IMR-90 (cell line): Measurements from ENCODE around the gene UBASH3A. TPM values are rescaled to one million over a fixed set of nuclear protein-coding genes. Genes with fewer than 3 reads are reported as not detected.

Experiments used
- ATAC-seq: fragments of 200-7000 bp; cut with Tn5 transposase; 2 replicates; pipeline ENCODE4 v1.9.1; 2020; ENCODE audit warnings: low read depth, mild to moderate bottlenecking, moderate library complexity
- BruUV-seq: library from RNA; stranded (reverse); fragments of 400-500 nt; replicated peaks from 2 replicates; lab custom pipeline; 2021; lab: Mats Ljungman, UMichigan
- CTCF ChIA-PET: fragments of 300-600 bp; formaldehyde crosslinking; extraction: SDS; loops from one replicate; lab custom pipeline; 2021; ENCODE audit warnings: antibody characterized with exemption; lab: Yijun Ruan, JAX
- POLR2A ChIA-PET: fragments of 300-600 bp; sonication (Branson Sonifier 250); formaldehyde crosslinking; loops from one replicate; lab custom pipeline; 2022; ENCODE audit warnings: antibody characterized with exemption; ENCODE audit not compliant: unreplicated experiment; lab: Charles Lee
- DNase-seq: peaks from one replicate; pipeline ENCODE4 v3.0.0; 2013
- H2AFZ ChIP-seq: replicated peaks from 2 replicates; pipeline ENCODE3; 2013; ENCODE audit warnings: low read length, mild to moderate bottlenecking; ENCODE audit not compliant: poor library complexity
- H2AK5ac ChIP-seq: 2 replicates; pipeline ENCODE4 v1.6.1; 2013; ENCODE audit warnings: low read depth, low read length, inconsistent platforms
- H2AK9ac ChIP-seq: replicated peaks from 2 replicates; pipeline ENCODE3; 2013; ENCODE audit warnings: mild to moderate bottlenecking, low read depth, low read length, moderate library complexity; ENCODE audit not compliant: poor library complexity
- H2BK120ac ChIP-seq: 2 replicates; pipeline ENCODE4 v1.6.1; 2013; ENCODE audit warnings: low read depth, low read length, inconsistent platforms
- H2BK15ac ChIP-seq: 3 replicates; pipeline ENCODE4 v1.6.1; 2013; ENCODE audit warnings: low read depth, low read length, inconsistent platforms
- H2BK20ac ChIP-seq: 2 replicates; pipeline ENCODE4 v1.6.1; 2013; ENCODE audit warnings: low read depth, mild to moderate bottlenecking, inconsistent platforms, low read length, moderate library complexity
- H2BK5ac ChIP-seq: 2 replicates; pipeline ENCODE4 v1.6.1; 2013; ENCODE audit warnings: mild to moderate bottlenecking, low read depth, low read length, inconsistent platforms; ENCODE audit not compliant: poor library complexity, severe bottlenecking
- H3K14ac ChIP-seq: replicated peaks from 2 replicates; pipeline ENCODE4 v1.6.1; 2013; ENCODE audit warnings: low read depth, low read length, inconsistent platforms
- H3K18ac ChIP-seq: 2 replicates; pipeline ENCODE4 v1.6.1; 2013; ENCODE audit warnings: low read depth, low read length, control low read depth
- H3K23ac ChIP-seq: 2 replicates; pipeline ENCODE4 v1.6.1; 2013; ENCODE audit warnings: low read depth, low read length, inconsistent platforms
- H3K27ac ChIP-seq: 2 replicates; pipeline ENCODE4 v1.5.1; 2013; ENCODE audit warnings: mild to moderate bottlenecking, control low read depth, low read length; ENCODE audit not compliant: insufficient read depth
- H3K27me3 ChIP-seq: 2 replicates; pipeline ENCODE4 v1.6.1; 2013; ENCODE audit warnings: low read length; ENCODE audit not compliant: control insufficient read depth, insufficient read depth
- H3K36me3 ChIP-seq: 2 replicates; pipeline ENCODE4 v1.6.1; 2013; ENCODE audit warnings: low read length, mixed read lengths; ENCODE audit not compliant: control insufficient read depth, insufficient read depth
- H3K4ac ChIP-seq: 2 replicates; pipeline ENCODE4 v1.6.1; 2013; ENCODE audit warnings: low read depth, low read length, inconsistent platforms
- H3K4me1 ChIP-seq: 2 replicates; pipeline ENCODE4 v1.6.1; 2013; ENCODE audit warnings: low read length, mixed read lengths; ENCODE audit not compliant: control insufficient read depth, insufficient read depth
- H3K4me2 ChIP-seq: 2 replicates; pipeline ENCODE4 v1.6.1; 2013; ENCODE audit warnings: low read depth, mild to moderate bottlenecking, control low read depth, low read length, moderate library complexity
- H3K4me3 ChIP-seq: 2 replicates; pipeline ENCODE4 v1.5.1; 2013; ENCODE audit warnings: low read depth, mild to moderate bottlenecking, control low read depth, low read length, moderate library complexity; ENCODE audit not compliant: insufficient read depth
- H3K56ac ChIP-seq: 2 replicates; pipeline ENCODE4 v1.6.1; 2013; ENCODE audit warnings: low read length, inconsistent platforms; ENCODE audit not compliant: insufficient read depth; ENCODE audit errors: extremely low read depth
- H3K79me1 ChIP-seq, 2 experiments: 2 replicates each; pipeline ENCODE4 v1.6.1; 2013; ENCODE audit warnings: low read length in 2 of 2, inconsistent platforms in 1 of 2, low read depth in 1 of 2
- H3K9ac ChIP-seq: 2 replicates; pipeline ENCODE4 v1.6.1; 2013; ENCODE audit warnings: low read depth, low read length, control low read depth
- H3K9me1 ChIP-seq: 2 replicates; pipeline ENCODE4 v1.6.1; 2013; ENCODE audit warnings: low read length, inconsistent platforms; ENCODE audit not compliant: insufficient read depth
- H3K9me3 ChIP-seq: 2 replicates; pipeline ENCODE4 v1.6.1; 2013; ENCODE audit warnings: low read length; ENCODE audit not compliant: control insufficient read depth, insufficient read depth
- H4K20me1 ChIP-seq: 2 replicates; pipeline ENCODE4 v1.6.1; 2013; ENCODE audit warnings: low read length, inconsistent platforms; ENCODE audit not compliant: insufficient read depth
- H4K5ac ChIP-seq: 2 replicates; pipeline ENCODE4 v1.6.1; 2013; ENCODE audit warnings: mild to moderate bottlenecking, low read depth, low read length, control low read depth
- H4K8ac ChIP-seq, 2 experiments: 2 replicates each; pipeline ENCODE4 v1.6.1; 2013; ENCODE audit warnings: low read depth in 2 of 2, low read length in 2 of 2, control low read depth in 1 of 2, inconsistent platforms in 1 of 2
- H4K91ac ChIP-seq: 2 replicates; pipeline ENCODE4 v1.6.1; 2013; ENCODE audit warnings: low read depth, low read length, inconsistent platforms; ENCODE audit not compliant: insufficient read depth
- BHLHE40 ChIP-seq: fragments of 150-350 bp; IDR thresholded peaks from 2 replicates; pipeline ENCODE4 v1.6.1; 2016; ENCODE audit warnings: mild to moderate bottlenecking, low read depth, low read length
- CEBPB ChIP-seq: IDR thresholded peaks from 2 replicates; pipeline ENCODE4 v1.6.1; 2012; ENCODE audit warnings: low read depth, low read length, improper control_type of control experiment
- CHD1 ChIP-seq: IDR thresholded peaks from 2 replicates; pipeline ENCODE4 v1.6.1; 2012; ENCODE audit warnings: low read depth, low read length, improper control_type of control experiment
- CTCF ChIP-seq: conservative IDR thresholded peaks from 2 replicates; pipeline ENCODE4 v1.5.1; 2012; ENCODE audit warnings: mild to moderate bottlenecking, low read depth, low read length, improper control_type of control experiment
- ELK1 ChIP-seq: fragments of 150-350 bp; IDR thresholded peaks from 2 replicates; pipeline ENCODE4 v1.6.1; 2016; ENCODE audit warnings: low read depth, mild to moderate bottlenecking, low read length, moderate library complexity, borderline replicate concordance
- FOS ChIP-seq: fragments of 150-350 bp; IDR thresholded peaks from 2 replicates; pipeline ENCODE4 v1.6.1; 2016; ENCODE audit warnings: low read depth, low read length
- MAFK ChIP-seq: IDR thresholded peaks from 2 replicates; pipeline ENCODE4 v1.6.1; 2012; ENCODE audit warnings: low read depth, low read length, improper control_type of control experiment
- MAZ ChIP-seq: IDR thresholded peaks from 2 replicates; pipeline ENCODE4 v1.6.1; 2012; ENCODE audit warnings: low read depth, mild to moderate bottlenecking, low read length, improper control_type of control experiment, moderate library complexity, borderline replicate concordance
- MXI1 ChIP-seq: IDR thresholded peaks from 2 replicates; pipeline ENCODE4 v1.6.1; 2012; ENCODE audit warnings: low read depth, mild to moderate bottlenecking, low read length, moderate library complexity, borderline replicate concordance
- NFE2L2 ChIP-seq: fragments of 150-350 bp; IDR thresholded peaks from 2 replicates; pipeline ENCODE4 v1.6.1; 2016; ENCODE audit warnings: low read depth, mild to moderate bottlenecking, low read length
- POLR2A ChIP-seq: IDR thresholded peaks from 2 replicates; pipeline ENCODE4 v1.6.1; 2012; ENCODE audit warnings: mild to moderate bottlenecking, low read depth, low read length
- RAD21 ChIP-seq: IDR thresholded peaks from 2 replicates; pipeline ENCODE4 v1.6.1; 2012; ENCODE audit warnings: low read length, improper control_type of control experiment
- RCOR1 ChIP-seq: IDR thresholded peaks from 2 replicates; pipeline ENCODE4 v1.6.1; 2012; ENCODE audit warnings: mild to moderate bottlenecking, low read length, improper control_type of control experiment; ENCODE audit not compliant: insufficient replicate concordance
- RFX5 ChIP-seq: IDR thresholded peaks from 2 replicates; pipeline ENCODE4 v1.8.0; 2012; ENCODE audit warnings: low read depth, mild to moderate bottlenecking, low read length, moderate library complexity
- SMC3 ChIP-seq: fragments of 150-350 bp; IDR thresholded peaks from 2 replicates; pipeline ENCODE4 v1.6.1; 2016; ENCODE audit warnings: low read depth, mild to moderate bottlenecking, antibody characterized with exemption, low read length, moderate library complexity
- USF2 ChIP-seq: fragments of 150-350 bp; IDR thresholded peaks from 2 replicates; pipeline ENCODE4 v1.6.1; 2017; ENCODE audit warnings: mild to moderate bottlenecking, antibody characterized with exemption, low read length, low read depth
- WGBS, 2 experiments: methylation state at CpG; one replicate each; pipeline versions ENCODE4 v1.1.5 to v1.1.7; 2013; ENCODE audit warnings: missing lambda C conversion rate in 2 of 2; ENCODE audit not compliant: insufficient read length in 1 of 2; ENCODE audit errors: extremely low coverage in 2 of 2; 5-methylcytosine and 5-hydroxymethylcytosine counted together
- dilution Hi-C: fragments of 300-500 bp; cut with HindIII; formaldehyde crosslinking; loops from one replicate; pipeline ENCODE4 v1.14.3; 2018; ENCODE audit warnings: low sequenced_read_pairs; ENCODE audit not compliant: unreplicated experiment
- in situ Hi-C: fragments of 300-500 bp; cut with MboI; formaldehyde crosslinking; loops from 3 replicates; pipeline ENCODE4 v1.14.3; 2019; ENCODE audit warnings: low sequenced_read_pairs, inconsistent platforms, mixed read lengths
- intact Hi-C: fragments of 100-400 bp; cut with micrococcal nuclease; formaldehyde crosslinking; loops from 2 replicates; pipeline ENCODE4 v1.10.0; 2022
- polyA plus RNA-seq, 3 experiments: library from polyadenylated mRNA; depleted of rRNA; stranded (reverse); fragments of >200 nt; gene quantifications; 2 replicates each; pipeline ENCODE4 v1.2.3, GENCODE V29; 2012; ENCODE audit warnings: low replicate concordance in 1 of 3
- total RNA-seq: library from RNA; depleted of rRNA; stranded (reverse); fragments of >200 nt; gene quantifications from 2 replicates; pipeline ENCODE4 v1.2.3, GENCODE V29; 2012

The UBASH3A gene
- total and polyA plus RNA-seq, 2 of the 4 experiments (the other 2 are of a cell fraction), result not detected

- dilution Hi-C loops (no loop called here), intact Hi-C loops (no loop called here), in situ Hi-C loops (no loop called here)
- H3K4me3 ChIP-seq, result no peak overlapping the region
- no peak overlapping the region for H2BK20ac ChIP-seq
- BruUV-seq, result no TSS peak
- no peak overlapping the region for H3K27ac ChIP-seq
- H3K27me3 ChIP-seq, result peaks cover 10% of the 10 kb centered on the region; the same call in 1 of the 2 replicates
- H4K20me1 ChIP-seq, result no peaks in the 10 kb centered on the region
- H3K56ac ChIP-seq, result no peak overlapping the region
- H3K9me3 ChIP-seq, result no peaks in the 10 kb centered on the region
- WGBS, 2 experiments, result no CpG with 5 or more reads among the region's 7 CpGs
- no peak overlapping the region for H3K4me2 ChIP-seq
- H3K18ac ChIP-seq, result no peak overlapping the region
- no peaks in the 10 kb centered on the region for H3K79me1 ChIP-seq
- H2AK5ac ChIP-seq, result no peak overlapping the region
- H2BK5ac ChIP-seq, result no peak overlapping the region
- no peak overlapping the region for H4K5ac ChIP-seq
- H3K4ac ChIP-seq, result no peak overlapping the region
- H3K14ac ChIP-seq, result no peak overlapping the region
- H2BK15ac ChIP-seq, result no peak overlapping the region
- ChIA-PET CTCF (no interaction called here), POLR2A (no interaction called here)
- no peak overlapping the region for H4K8ac ChIP-seq
- no peaks in the 10 kb centered on the region for H3K36me3 ChIP-seq
- no peak overlapping the region for H4K91ac ChIP-seq
- no peak for TF ChIP-seq RAD21
- no peak for TF ChIP-seq FOS
- no peak for TF ChIP-seq BHLHE40
- TF ChIP-seq CTCF, result no peak
- no peak for TF ChIP-seq MXI1
- no peak for TF ChIP-seq USF2
- no peak for TF ChIP-seq ELK1
- no peak for TF ChIP-seq MAZ
- TF ChIP-seq RCOR1, result no peak
- TF ChIP-seq MAFK, result no peak
- no peak for TF ChIP-seq POLR2A
- TF ChIP-seq NFE2L2, result no peak
- no peak for TF ChIP-seq SMC3
- no peak for TF ChIP-seq CEBPB
- no peak for TF ChIP-seq CHD1
- TF ChIP-seq RFX5, result no peak
- H3K23ac ChIP-seq, result no peak overlapping the region
- no peaks in the 10 kb centered on the region for H3K9me1 ChIP-seq
- ATAC-seq (no peak), DNase-seq (no peak)
- no peak overlapping the region for H2AFZ ChIP-seq
- no peak overlapping the region for H3K9ac ChIP-seq
- H3K4me1 ChIP-seq, result no peaks in the 10 kb centered on the region
- H2AK9ac ChIP-seq, result no peak overlapping the region
- H2BK120ac ChIP-seq, result no peak overlapping the region
These were observed 3.2 kb downstream of the UBASH3A start for GRCh38 chr21:42406866-42407265.
